Endometrium (tissue), 2 donors: ENCODE data around the gene MS4A8.

Experiments used
- FAIRE-seq: peaks from 2 replicates; lab custom pipeline; 2012; peaks lifted over from hg19 to GRCh38; lab: Jason Lieb, UNC
- donor health status: control.
- donor health status: control.

The MS4A8 gene

DNA sequence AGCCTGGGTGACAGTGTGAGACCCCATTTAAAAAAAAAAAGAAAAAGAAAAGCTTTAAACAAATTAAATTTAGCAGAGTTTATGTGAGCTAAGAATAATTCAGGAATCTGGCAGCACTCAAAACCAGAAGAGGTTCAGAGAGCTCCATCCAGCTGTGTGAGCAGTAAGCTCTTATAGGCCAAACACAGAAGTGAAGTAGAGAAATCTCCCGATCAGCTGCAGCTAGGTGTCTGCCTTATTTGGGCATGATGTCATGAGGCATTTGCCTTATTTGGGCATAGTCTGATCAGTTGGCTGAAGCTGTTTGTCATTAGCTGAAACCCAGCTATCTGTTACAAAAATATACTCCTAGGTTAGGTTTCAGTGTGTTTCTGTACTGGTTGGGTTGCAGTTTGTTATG is 65.5 kb downstream of the MS4A8 start:
- no peak for FAIRE-seq

DNA sequence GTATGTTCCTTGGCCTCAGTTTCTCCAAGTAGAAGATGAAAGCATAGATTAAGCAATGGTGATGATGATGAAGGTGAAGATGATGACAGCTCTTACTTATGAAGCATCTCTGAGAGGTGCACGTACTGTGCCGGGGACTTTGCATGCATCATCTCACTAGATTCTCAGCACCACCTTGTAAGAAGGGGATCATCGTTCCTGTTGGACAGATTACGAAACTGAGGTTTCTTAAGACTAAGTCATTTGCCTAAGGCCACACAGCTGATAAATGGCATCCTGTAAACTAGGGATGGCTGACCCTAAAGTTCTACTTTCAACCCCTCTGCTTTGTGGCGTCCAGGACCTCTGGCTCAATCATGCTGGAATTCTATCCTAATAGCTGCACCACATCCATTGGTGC is 65.9 kb downstream of the MS4A8 start:
- no peak for FAIRE-seq
